Liver (tissue), 9 donors: Measurements from ENCODE around the gene POC1A. TPM values are rescaled to one million over a fixed set of nuclear protein-coding genes. Genes with fewer than 3 reads are reported as not detected.

Experiments used
- DNase-seq: peaks from one replicate; pipeline ENCODE4 v3.0.0-alpha.2; 2017; ENCODE audit warnings: low spot score
- H3K27ac ChIP-seq, 2 donors: one replicate each; pipeline ENCODE4 v1.7.0; 2013; ENCODE audit warnings: inconsistent platforms in 2 of 2, low read length in 2 of 2, control low read depth in 1 of 2, low read depth in 1 of 2, mild to moderate bottlenecking in 1 of 2
- H3K27me3 ChIP-seq, 4 donors: one replicate each; pipeline versions ENCODE4 v1.6.1 to v1.7.0; 2013; ENCODE audit warnings: low read length in 3 of 4, inconsistent platforms in 1 of 4, mild to moderate bottlenecking in 1 of 4, moderate library complexity in 1 of 4; ENCODE audit not compliant: control insufficient read depth in 4 of 4, insufficient read depth in 4 of 4
- H3K36me3 ChIP-seq, 4 donors: one replicate each; pipeline versions ENCODE4 v1.6.1 to v1.7.0; 2013; ENCODE audit warnings: low read length in 3 of 4, mild to moderate bottlenecking in 3 of 4, low read depth in 1 of 4, moderate library complexity in 1 of 4; ENCODE audit not compliant: control insufficient read depth in 4 of 4, insufficient read depth in 3 of 4
- H3K4me1 ChIP-seq, 4 donors: one replicate each; pipeline versions ENCODE4 v1.6.1 to v1.7.0; 2013; ENCODE audit warnings: low read length in 3 of 4, mild to moderate bottlenecking in 3 of 4, moderate library complexity in 1 of 4; ENCODE audit not compliant: control insufficient read depth in 4 of 4, insufficient read depth in 4 of 4
- H3K4me3 ChIP-seq, 3 donors: one replicate each; pipeline versions ENCODE4 v1.6.1 to v1.7.0; 2013; ENCODE audit warnings: low read length in 3 of 3, control low read depth in 1 of 3, low read depth in 1 of 3, mild to moderate bottlenecking in 1 of 3
- H3K9ac ChIP-seq, 2 donors: one replicate each; pipeline ENCODE4 v1.7.0; 2013; ENCODE audit warnings: low read length in 2 of 2, mild to moderate bottlenecking in 2 of 2, moderate library complexity in 2 of 2, control low read depth in 1 of 2, low read depth in 1 of 2
- H3K9me3 ChIP-seq, 4 donors: one replicate each; pipeline versions ENCODE4 v1.6.1 to v1.7.0; 2013; ENCODE audit warnings: low read length in 3 of 4; ENCODE audit not compliant: control insufficient read depth in 4 of 4
- FOXA1 ChIP-seq: IDR thresholded peaks from 2 replicates; pipeline ENCODE4 v1.6.1; 2016; ENCODE audit warnings: antibody characterized with exemption
- FOXA2 ChIP-seq: IDR thresholded peaks from 2 replicates; pipeline ENCODE4 v1.6.1; 2016; ENCODE audit warnings: antibody characterized with exemption
- GABPA ChIP-seq, 2 donors: IDR thresholded peaks in 1 of 2; conservative IDR thresholded peaks in 1 of 2; 2 replicates each; pipeline ENCODE4 v1.6.1; 2016; ENCODE audit warnings: antibody characterized with exemption in 2 of 2, mild to moderate bottlenecking in 1 of 2, moderate library complexity in 1 of 2
- HNF4A ChIP-seq, 2 donors: conservative IDR thresholded peaks; 2 replicates each; pipeline ENCODE4 v1.6.1; 2016; ENCODE audit warnings: antibody characterized with exemption in 2 of 2, mild to moderate bottlenecking in 2 of 2
- HNF4G ChIP-seq: IDR thresholded peaks from 2 replicates; pipeline ENCODE4 v1.6.1; 2016; ENCODE audit warnings: antibody characterized with exemption
- JUND ChIP-seq, 2 donors: IDR thresholded peaks; 2 replicates each; pipeline ENCODE4 v1.6.1; 2016; ENCODE audit warnings: antibody characterized with exemption in 2 of 2
- RAD21 ChIP-seq, 2 donors: IDR thresholded peaks; 2 replicates each; pipeline ENCODE4 v1.6.1; 2016; ENCODE audit warnings: antibody characterized with exemption in 2 of 2, mild to moderate bottlenecking in 2 of 2
- RXRA ChIP-seq, 2 donors: IDR thresholded peaks; 2 replicates each; pipeline ENCODE4 v1.6.1; 2017 to 2018; ENCODE audit warnings: antibody characterized with exemption in 2 of 2, mild to moderate bottlenecking in 1 of 2
- SP1 ChIP-seq: IDR thresholded peaks from 2 replicates; pipeline ENCODE4 v1.6.1; 2018; ENCODE audit warnings: antibody characterized with exemption, mild to moderate bottlenecking
- TAF1 ChIP-seq: conservative IDR thresholded peaks from 2 replicates; pipeline ENCODE4 v1.6.1; 2016; ENCODE audit warnings: antibody characterized with exemption, mild to moderate bottlenecking
- WGBS: extraction: QIAGEN DNeasy Blood & Tissue Kit; methylation state at CpG from one replicate; pipeline ENCODE4 v1.1.7; 2013; 5-methylcytosine and 5-hydroxymethylcytosine counted together
- polyA plus RNA-seq, 2 donors: library from polyadenylated mRNA; stranded (reverse) in 1 of 2; unstranded in 1 of 2; fragments of 200-250 nt in 1 of 2; fragments of >200 nt in 1 of 2; fragmentation: Nextera tagmentation in 1 of 2; extraction: Ambion mirVana in 1 of 2; gene quantifications; one replicate each; pipeline versions ENCODE4 v1.2.1 to v1.2.3, GENCODE V29; 2013 to 2015
- total RNA-seq, 2 donors: library from RNA; depleted of rRNA; stranded (reverse); fragments of >200 nt; gene quantifications; one replicate each; pipeline ENCODE4 v1.2.3, GENCODE V29; 2014
- TF ChIP-seq, protein P1 (sequence below): fragments of 150-350 bp; IDR thresholded peaks from 2 replicates; pipeline ENCODE4 v1.5.1; 2017; ENCODE audit warnings: improper control_type of control experiment, low read depth, low read length; ENCODE audit not compliant: missing input control
- TF ChIP-seq, protein P2 (sequence below): IDR thresholded peaks from 2 replicates; pipeline ENCODE4 v1.6.1; 2016; ENCODE audit warnings: antibody characterized with exemption
- TF ChIP-seq, protein P3 (sequence below): IDR thresholded peaks from 2 replicates; pipeline ENCODE4 v1.6.1; 2016; ENCODE audit warnings: antibody characterized with exemption
- TF ChIP-seq, protein P4 (sequence below): IDR thresholded peaks from 2 replicates; pipeline ENCODE4 v1.6.1; 2016; ENCODE audit warnings: antibody characterized with exemption
- TF ChIP-seq, protein P5 (sequence below): IDR thresholded peaks from 2 replicates; pipeline ENCODE4 v1.6.1; 2016; ENCODE audit warnings: antibody characterized with exemption, mild to moderate bottlenecking
- donor health status: healthy.
- donor health status: healthy.
- donor health status: healthy.
- donor health status: healthy.
- donor health status: healthy.

Gene POC1A
- total and polyA plus RNA-seq, 4 donors = 1.4 to 12.7 (median 4.8) TPM

DNA sequence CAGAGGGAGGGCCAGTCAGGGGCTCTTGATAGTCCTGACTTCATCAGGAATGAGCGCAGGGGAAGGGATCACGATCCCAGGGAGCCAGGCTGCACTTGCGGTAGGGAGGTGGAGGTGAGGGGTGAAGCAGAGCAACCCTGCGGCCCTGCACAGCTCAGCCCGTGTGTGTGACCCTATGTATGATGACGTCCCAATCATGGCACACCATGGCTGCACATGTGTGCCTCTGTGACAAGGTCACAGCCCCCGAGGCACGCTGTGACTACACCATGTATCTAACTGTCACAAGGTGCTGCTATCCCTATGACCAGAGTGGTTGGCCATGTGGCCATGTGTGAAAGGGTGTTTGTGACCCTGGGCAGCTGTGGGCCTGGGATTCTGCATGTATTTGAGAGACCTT lies 30.5 kb upstream of the POC1A start:
- no peak overlapping the region for H3K9ac ChIP-seq
- TF ChIP-seq, protein P1, sequence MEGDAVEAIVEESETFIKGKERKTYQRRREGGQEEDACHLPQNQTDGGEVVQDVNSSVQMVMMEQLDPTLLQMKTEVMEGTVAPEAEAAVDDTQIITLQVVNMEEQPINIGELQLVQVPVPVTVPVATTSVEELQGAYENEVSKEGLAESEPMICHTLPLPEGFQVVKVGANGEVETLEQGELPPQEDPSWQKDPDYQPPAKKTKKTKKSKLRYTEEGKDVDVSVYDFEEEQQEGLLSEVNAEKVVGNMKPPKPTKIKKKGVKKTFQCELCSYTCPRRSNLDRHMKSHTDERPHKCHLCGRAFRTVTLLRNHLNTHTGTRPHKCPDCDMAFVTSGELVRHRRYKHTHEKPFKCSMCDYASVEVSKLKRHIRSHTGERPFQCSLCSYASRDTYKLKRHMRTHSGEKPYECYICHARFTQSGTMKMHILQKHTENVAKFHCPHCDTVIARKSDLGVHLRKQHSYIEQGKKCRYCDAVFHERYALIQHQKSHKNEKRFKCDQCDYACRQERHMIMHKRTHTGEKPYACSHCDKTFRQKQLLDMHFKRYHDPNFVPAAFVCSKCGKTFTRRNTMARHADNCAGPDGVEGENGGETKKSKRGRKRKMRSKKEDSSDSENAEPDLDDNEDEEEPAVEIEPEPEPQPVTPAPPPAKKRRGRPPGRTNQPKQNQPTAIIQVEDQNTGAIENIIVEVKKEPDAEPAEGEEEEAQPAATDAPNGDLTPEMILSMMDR = no peak
- TF ChIP-seq, protein P2, sequence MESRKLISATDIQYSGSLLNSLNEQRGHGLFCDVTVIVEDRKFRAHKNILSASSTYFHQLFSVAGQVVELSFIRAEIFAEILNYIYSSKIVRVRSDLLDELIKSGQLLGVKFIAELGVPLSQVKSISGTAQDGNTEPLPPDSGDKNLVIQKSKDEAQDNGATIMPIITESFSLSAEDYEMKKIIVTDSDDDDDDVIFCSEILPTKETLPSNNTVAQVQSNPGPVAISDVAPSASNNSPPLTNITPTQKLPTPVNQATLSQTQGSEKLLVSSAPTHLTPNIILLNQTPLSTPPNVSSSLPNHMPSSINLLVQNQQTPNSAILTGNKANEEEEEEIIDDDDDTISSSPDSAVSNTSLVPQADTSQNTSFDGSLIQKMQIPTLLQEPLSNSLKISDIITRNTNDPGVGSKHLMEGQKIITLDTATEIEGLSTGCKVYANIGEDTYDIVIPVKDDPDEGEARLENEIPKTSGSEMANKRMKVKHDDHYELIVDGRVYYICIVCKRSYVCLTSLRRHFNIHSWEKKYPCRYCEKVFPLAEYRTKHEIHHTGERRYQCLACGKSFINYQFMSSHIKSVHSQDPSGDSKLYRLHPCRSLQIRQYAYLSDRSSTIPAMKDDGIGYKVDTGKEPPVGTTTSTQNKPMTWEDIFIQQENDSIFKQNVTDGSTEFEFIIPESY = no peak
- no peak overlapping the region for H3K4me3 ChIP-seq
- DNase-seq = peak; percentile 30
- H3K36me3 ChIP-seq = no peaks in the 10 kb centered on the region
- 96% methylated on average over 8 of the region's 8 CpGs for WGBS
- H3K4me1 ChIP-seq = peaks cover 14 to 45% (median 28%) of the 10 kb centered on the region in 4 donors
- no peaks in the 10 kb centered on the region for H3K9me3 ChIP-seq
- H3K27me3 ChIP-seq = no peaks in the 10 kb centered on the region
- H3K27ac ChIP-seq = no peak overlapping the region

DNA sequence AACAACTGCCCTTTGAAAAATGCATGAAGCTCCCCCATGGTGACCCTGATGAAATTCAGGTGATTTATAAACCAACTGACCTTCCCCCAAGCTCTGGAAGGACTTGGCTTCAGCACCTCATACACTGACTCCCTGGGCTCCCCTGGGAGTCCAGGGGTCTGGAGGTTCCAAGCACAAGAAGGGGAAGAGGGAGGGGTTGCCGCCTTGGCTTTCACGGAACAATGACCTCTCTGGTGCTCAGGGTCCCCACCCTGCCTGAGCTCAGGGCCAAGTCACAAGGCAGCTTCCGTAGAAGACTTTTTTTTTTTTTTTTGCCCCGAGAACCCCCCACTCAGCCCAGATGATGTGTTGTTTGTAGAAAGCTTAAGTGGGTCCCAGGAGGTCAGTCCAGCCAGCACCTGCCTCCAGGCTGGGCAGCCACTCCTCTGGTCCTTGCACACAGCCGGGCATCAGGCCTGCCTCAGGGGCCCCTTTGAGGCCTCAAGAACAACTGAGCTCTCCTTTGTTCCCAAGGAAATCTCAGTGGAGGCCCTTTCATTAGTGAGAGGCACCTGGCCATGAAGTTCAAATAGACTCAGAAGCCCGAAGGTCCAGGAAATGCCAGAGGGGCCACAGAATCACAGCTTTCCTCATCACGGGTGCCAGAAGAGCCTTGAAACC lies 29.7 kb upstream of the POC1A start:
- peaks cover 14 to 42% (median 26%) of the 10 kb centered on the region in 4 donors for H3K4me1 ChIP-seq
- no peaks in the 10 kb centered on the region for H3K27me3 ChIP-seq
- peak; percentile 30 for DNase-seq
- H3K9ac ChIP-seq = no peak overlapping the region
- no peaks in the 10 kb centered on the region for H3K9me3 ChIP-seq
- no peak for TF ChIP-seq TAF1
- TF ChIP-seq, protein P2 = no peak
- TF ChIP-seq, protein P1 = no peak
- TF ChIP-seq GABPA (IDR thresholded peaks at IDR 0.05 in 1 of 2, conservative IDR thresholded peaks at IDR 0.05 in 1 of 2) = no peak
- no peak for TF ChIP-seq HNF4A (conservative IDR thresholded peaks at IDR 0.05)
- TF ChIP-seq, protein P3, sequence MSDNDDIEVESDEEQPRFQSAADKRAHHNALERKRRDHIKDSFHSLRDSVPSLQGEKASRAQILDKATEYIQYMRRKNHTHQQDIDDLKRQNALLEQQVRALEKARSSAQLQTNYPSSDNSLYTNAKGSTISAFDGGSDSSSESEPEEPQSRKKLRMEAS = no peak
- no peak for TF ChIP-seq HNF4G
- no peak for TF ChIP-seq FOXA2
- no peak for TF ChIP-seq JUND (IDR thresholded peaks at IDR 0.05)
- TF ChIP-seq RAD21 (IDR thresholded peaks at IDR 0.05) = no peak
- no peak for TF ChIP-seq SP1
- TF ChIP-seq FOXA1 = no peak
- TF ChIP-seq, protein P4, sequence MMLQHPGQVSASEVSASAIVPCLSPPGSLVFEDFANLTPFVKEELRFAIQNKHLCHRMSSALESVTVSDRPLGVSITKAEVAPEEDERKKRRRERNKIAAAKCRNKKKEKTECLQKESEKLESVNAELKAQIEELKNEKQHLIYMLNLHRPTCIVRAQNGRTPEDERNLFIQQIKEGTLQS = no peak
- no peak for TF ChIP-seq RXRA (IDR thresholded peaks at IDR 0.05)
- TF ChIP-seq, protein P5, sequence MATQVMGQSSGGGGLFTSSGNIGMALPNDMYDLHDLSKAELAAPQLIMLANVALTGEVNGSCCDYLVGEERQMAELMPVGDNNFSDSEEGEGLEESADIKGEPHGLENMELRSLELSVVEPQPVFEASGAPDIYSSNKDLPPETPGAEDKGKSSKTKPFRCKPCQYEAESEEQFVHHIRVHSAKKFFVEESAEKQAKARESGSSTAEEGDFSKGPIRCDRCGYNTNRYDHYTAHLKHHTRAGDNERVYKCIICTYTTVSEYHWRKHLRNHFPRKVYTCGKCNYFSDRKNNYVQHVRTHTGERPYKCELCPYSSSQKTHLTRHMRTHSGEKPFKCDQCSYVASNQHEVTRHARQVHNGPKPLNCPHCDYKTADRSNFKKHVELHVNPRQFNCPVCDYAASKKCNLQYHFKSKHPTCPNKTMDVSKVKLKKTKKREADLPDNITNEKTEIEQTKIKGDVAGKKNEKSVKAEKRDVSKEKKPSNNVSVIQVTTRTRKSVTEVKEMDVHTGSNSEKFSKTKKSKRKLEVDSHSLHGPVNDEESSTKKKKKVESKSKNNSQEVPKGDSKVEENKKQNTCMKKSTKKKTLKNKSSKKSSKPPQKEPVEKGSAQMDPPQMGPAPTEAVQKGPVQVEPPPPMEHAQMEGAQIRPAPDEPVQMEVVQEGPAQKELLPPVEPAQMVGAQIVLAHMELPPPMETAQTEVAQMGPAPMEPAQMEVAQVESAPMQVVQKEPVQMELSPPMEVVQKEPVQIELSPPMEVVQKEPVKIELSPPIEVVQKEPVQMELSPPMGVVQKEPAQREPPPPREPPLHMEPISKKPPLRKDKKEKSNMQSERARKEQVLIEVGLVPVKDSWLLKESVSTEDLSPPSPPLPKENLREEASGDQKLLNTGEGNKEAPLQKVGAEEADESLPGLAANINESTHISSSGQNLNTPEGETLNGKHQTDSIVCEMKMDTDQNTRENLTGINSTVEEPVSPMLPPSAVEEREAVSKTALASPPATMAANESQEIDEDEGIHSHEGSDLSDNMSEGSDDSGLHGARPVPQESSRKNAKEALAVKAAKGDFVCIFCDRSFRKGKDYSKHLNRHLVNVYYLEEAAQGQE = no peak
- WGBS = 92% methylated on average over 7 of the region's 7 CpGs
- H3K36me3 ChIP-seq = no peaks in the 10 kb centered on the region
- no peak overlapping the region for H3K4me3 ChIP-seq
- H3K27ac ChIP-seq = no peak overlapping the region
